Pancreas (tissue), 10 donors: ENCODE results near the gene ARVCF. TPM values are rescaled to one million over a fixed set of nuclear protein-coding genes. Genes with fewer than 3 reads are reported as not detected.

ENCODE experiments used
- ATAC-seq, 4 donors: fragments of 200-7000 bp; cut with Tn5 transposase; one replicate each; pipeline versions ENCODE4 v1.8.0 to v1.9.1; 2020; ENCODE audit warnings: mild to moderate bottlenecking in 4 of 4, moderate library complexity in 4 of 4
- DNase-seq, 6 donors: peaks; one replicate each; pipeline ENCODE4 v3.0.0-alpha.2; 2020
- FAIRE-seq: peaks from 2 replicates; lab custom pipeline; 2012; peaks lifted over from hg19 to GRCh38; lab: Jason Lieb, UNC
- H3K27ac ChIP-seq, 4 donors: fragments of 200-600 bp; sonication (generic); 1 replicate in 3 of 4; 2 replicates in 1 of 4; pipeline versions ENCODE4 v1.5.0 to v1.8.0; 2020
- H3K27me3 ChIP-seq, 4 donors: fragments of 200-600 bp; one replicate each; pipeline ENCODE4 v1.8.0; 2021
- H3K36me3 ChIP-seq, 3 donors: fragments of 200-600 bp; sonication (generic) in 1 of 3; one replicate each; pipeline versions ENCODE4 v1.5.0 to v1.8.0; 2020 to 2021
- H3K4me1 ChIP-seq, 3 donors: fragments of 200-600 bp; one replicate each; pipeline ENCODE4 v1.8.0; 2021
- H3K4me3 ChIP-seq, 4 donors: fragments of 200-600 bp; sonication (generic) in 2 of 4; one replicate each; pipeline versions ENCODE4 v1.5.0 to v1.8.0; 2020 to 2021
- H3K9me3 ChIP-seq, 4 donors: fragments of 200-600 bp; one replicate each; pipeline ENCODE4 v1.8.0; 2021
- CTCF ChIP-seq, 4 donors: fragments of 200-600 bp; sonication (generic) in 3 of 4; IDR thresholded peaks; one replicate each; pipeline versions ENCODE4 v1.5.0 to v1.8.0; 2021; ENCODE audit warnings: antibody characterized with exemption in 4 of 4
- WGBS, 2 donors: extraction: QIAGEN DNeasy Blood & Tissue Kit; methylation state at CpG; one replicate each; pipeline ENCODE4 v1.1.7; 2013; 5-methylcytosine and 5-hydroxymethylcytosine counted together
- intact Hi-C, 3 donors: fragments of 100-400 bp; cut with DNase I; formaldehyde crosslinking; loops; one replicate each; pipeline versions ENCODE4 v1.11.1 to v1.14.2; 2022
- polyA plus RNA-seq, 2 donors: library from polyadenylated mRNA; stranded (reverse); fragments of 200-250 nt; gene quantifications; one replicate each; pipeline ENCODE4 v1.2.3, GENCODE V29; 2013
- total RNA-seq, 6 donors: library from RNA; stranded (reverse); fragmentation: NEBNext Ultra II Directional in 4 of 6; extraction: Animal tissue kit (Norgen Biotek cat#: 25700) in 4 of 6; gene quantifications; one replicate each; pipeline versions ENCODE4 v1.2.1 to v1.2.4, GENCODE V29; 2021 to 2023
- donor health status: healthy with polysubstance abuse.
- donor health status: DM: no; HTN: no; CAD: no; lungs with moderate emphysema.
- donor health status: DM: no; HTN: no; CAD: no.
- donor health status: control.
- donor health status: control.
- donor health status: Bipolar disorder and iron deficiency.
- donor health status: DM: yes; HTN: yes; CAD: no.
- donor health status: DM: no; HTN: no; CAD: no.
- donor health status: DM: no; HTN: no; CAD: no.
- donor health status: DM: yes; HTN: yes; CAD: no.

The ARVCF gene
- total and polyA plus RNA-seq, 8 donors: 5.0 to 57.8 (median 13.0) TPM

DNA sequence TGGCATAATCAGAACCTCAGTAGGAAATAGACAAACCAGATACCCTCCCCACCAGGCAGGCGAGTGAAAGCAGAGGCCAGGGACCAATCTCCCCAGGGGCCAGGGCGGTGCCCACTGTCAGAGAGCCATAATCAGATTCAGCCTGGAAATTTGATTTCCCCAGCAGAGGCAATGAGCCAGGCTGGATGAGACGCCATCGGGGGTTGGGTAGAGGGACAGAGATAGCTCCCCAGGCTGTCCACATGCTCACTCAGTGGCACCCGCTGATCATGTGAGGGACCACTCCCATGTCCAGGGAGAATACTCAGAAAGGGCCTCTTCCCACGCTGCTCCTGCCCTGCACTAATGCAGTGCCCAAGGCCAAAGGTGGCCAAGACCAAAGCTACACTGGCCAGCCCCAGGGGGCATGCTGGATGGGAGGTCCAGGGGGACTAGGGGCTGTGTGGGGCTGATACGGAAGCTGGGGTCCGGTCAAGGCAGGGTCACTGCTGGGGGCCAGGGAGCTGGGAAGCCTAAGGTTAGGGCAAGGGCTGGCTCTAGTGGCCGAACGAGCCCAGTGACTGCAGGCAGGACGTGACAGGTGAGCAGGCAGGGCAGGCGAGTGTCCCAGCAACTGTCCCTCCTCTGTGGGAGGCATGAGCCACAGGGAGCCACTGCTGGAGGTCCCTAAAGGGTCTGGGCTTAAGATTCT lies 19.8 kb downstream of the ARVCF start:
- Histone ChIP-seq H3K27ac (no peak overlapping the region), H3K36me3 (no peaks in the 10 kb centered on the region), H3K9me3 (no peaks in the 10 kb centered on the region), H3K4me3 (no peak overlapping the region), H3K4me1 (no peaks in the 10 kb centered on the region), H3K27me3 (no peaks in the 10 kb centered on the region)
- DNase-seq (peak in 2 of 6 donors; percentile 11 to 58), FAIRE-seq (no peak), ATAC-seq (no peak)
- 85 to 98% methylated on average over 12 of the region's 12 CpGs for WGBS, 2 donors
- intact Hi-C loops: no loop called here
- no peak for TF ChIP-seq CTCF (IDR thresholded peaks at IDR 0.05)

DNA sequence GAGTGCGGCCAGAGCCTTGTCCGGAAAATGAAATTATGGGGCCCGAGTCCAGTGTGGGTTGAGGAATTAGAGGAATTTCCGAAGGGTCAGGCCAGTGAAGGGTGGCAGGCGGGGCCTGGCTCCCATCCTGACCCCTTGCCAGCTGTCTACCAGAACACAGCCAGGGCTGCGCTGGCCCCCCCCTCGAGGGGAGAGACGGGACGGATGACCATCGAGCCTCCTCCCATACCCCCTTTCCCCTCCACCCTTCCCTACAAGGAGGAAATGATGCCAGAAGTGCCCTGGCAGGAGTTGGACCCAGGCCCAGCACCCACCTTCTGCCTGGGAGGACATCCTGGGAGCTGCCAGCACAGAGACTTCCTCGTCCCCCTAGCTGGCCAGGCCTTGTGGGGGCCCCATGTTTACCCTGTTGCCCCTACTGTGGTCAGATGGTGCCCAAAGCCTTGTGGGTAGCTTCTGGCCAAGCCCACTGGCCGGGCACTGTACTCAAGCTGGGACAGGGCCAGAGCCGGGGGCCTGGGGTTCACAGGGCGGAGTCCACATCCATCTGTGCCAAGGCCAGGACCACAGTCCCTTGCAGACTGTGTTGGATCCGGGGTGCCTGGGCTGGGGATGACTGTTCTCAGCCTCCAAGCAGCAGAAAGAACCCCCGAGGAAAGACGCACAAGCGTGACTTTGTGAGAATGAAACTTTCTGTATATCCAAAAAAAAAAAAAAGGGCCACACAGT lies 20.8 kb downstream of the ARVCF start:
- DNase-seq: peak in 2 of 6 donors; percentile 34 to 50
- no peak overlapping the region for H3K4me3 ChIP-seq
- FAIRE-seq: no peak
- H3K9me3 ChIP-seq: no peaks in the 10 kb centered on the region
- no peaks in the 10 kb centered on the region for H3K36me3 ChIP-seq
- H3K27me3 ChIP-seq: no peaks in the 10 kb centered on the region
- no peak for TF ChIP-seq CTCF (IDR thresholded peaks at IDR 0.05)
- ATAC-seq: no peak
- 80 to 81% methylated on average over 18 of the region's 18 CpGs for WGBS, 2 donors
- no peak overlapping the region for H3K27ac ChIP-seq
- intact Hi-C loops: no loop called here
- H3K4me1 ChIP-seq: no peaks in the 10 kb centered on the region

- ATAC-seq: no peak
- FAIRE-seq: no peak
- Histone ChIP-seq H3K4me1 (no peaks in the 10 kb centered on the region), H3K9me3 (no peaks in the 10 kb centered on the region), H3K27ac (no peak overlapping the region), H3K36me3 (no peaks in the 10 kb centered on the region), H3K4me3 (no peak overlapping the region), H3K27me3 (no peaks in the 10 kb centered on the region)
- DNase-seq: peak in 2 of 6 donors; percentile 3 to 15
- intact Hi-C loops: no loop called here
- WGBS, 2 donors: 91 to 92% methylated on average over 12 of the region's 12 CpGs
- TF ChIP-seq CTCF (IDR thresholded peaks at IDR 0.05): no peak
Measured at GRCh38 chr22:19994851-19995610, 21.6 kb downstream of the ARVCF start.

DNA sequence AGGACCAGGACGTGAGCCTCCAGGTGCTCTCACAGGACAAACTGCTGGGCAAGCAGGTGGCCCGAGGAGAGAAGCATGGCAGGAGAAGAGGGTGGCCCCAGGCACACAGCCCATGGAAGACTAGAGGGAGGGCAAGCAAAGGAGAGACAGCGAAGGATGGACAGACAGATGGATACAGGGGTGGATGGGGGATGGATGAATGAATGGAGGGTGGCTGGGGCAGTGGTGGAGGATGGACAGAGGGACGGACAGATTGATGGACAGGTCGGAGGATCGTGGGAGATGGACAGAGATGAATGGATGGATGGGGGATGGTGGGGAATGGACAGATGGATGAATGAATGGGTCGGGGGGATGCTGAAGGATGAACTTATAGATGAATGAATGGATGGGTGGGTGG lies 22.7 kb downstream of the ARVCF start:
- no peaks in the 10 kb centered on the region for H3K9me3 ChIP-seq
- H3K36me3 ChIP-seq: no peaks in the 10 kb centered on the region
- no peak overlapping the region for H3K27ac ChIP-seq
- H3K4me3 ChIP-seq: no peak overlapping the region
- no peaks in the 10 kb centered on the region for H3K27me3 ChIP-seq
- ATAC-seq: no peak
- FAIRE-seq: no peak
- WGBS, 2 donors: 89 to 93% methylated on average over 7 of the region's 7 CpGs
- no peak for TF ChIP-seq CTCF (IDR thresholded peaks at IDR 0.05)
- DNase-seq: peak in 1 of 6 donors; percentile 25
- intact Hi-C loops: no loop called here
- H3K4me1 ChIP-seq: no peaks in the 10 kb centered on the region
